IMR-90 (cell line): Measurements from ENCODE around the gene COL11A2. TPM values are rescaled to one million over a fixed set of nuclear protein-coding genes. Genes with fewer than 3 reads are reported as not detected.

ENCODE experiments used
- ATAC-seq: fragments of 200-7000 bp; cut with Tn5 transposase; 2 replicates; pipeline ENCODE4 v1.9.1; 2020; ENCODE audit warnings: low read depth, mild to moderate bottlenecking, moderate library complexity
- BruUV-seq: library from RNA; stranded (reverse); fragments of 400-500 nt; replicated peaks from 2 replicates; lab custom pipeline; 2021; lab: Mats Ljungman, UMichigan
- CTCF ChIA-PET: fragments of 300-600 bp; formaldehyde crosslinking; extraction: SDS; loops from one replicate; lab custom pipeline; 2021; ENCODE audit warnings: antibody characterized with exemption; lab: Yijun Ruan, JAX
- POLR2A ChIA-PET: fragments of 300-600 bp; sonication (Branson Sonifier 250); formaldehyde crosslinking; loops from one replicate; lab custom pipeline; 2022; ENCODE audit warnings: antibody characterized with exemption; ENCODE audit not compliant: unreplicated experiment; lab: Charles Lee
- DNase-seq: peaks from one replicate; pipeline ENCODE4 v3.0.0; 2013
- H2AFZ ChIP-seq: replicated peaks from 2 replicates; pipeline ENCODE3; 2013; ENCODE audit warnings: low read length, mild to moderate bottlenecking; ENCODE audit not compliant: poor library complexity
- H2AK5ac ChIP-seq: 2 replicates; pipeline ENCODE4 v1.6.1; 2013; ENCODE audit warnings: low read depth, low read length, inconsistent platforms
- H2AK9ac ChIP-seq: replicated peaks from 2 replicates; pipeline ENCODE3; 2013; ENCODE audit warnings: mild to moderate bottlenecking, low read depth, low read length, moderate library complexity; ENCODE audit not compliant: poor library complexity
- H2BK120ac ChIP-seq: 2 replicates; pipeline ENCODE4 v1.6.1; 2013; ENCODE audit warnings: low read depth, low read length, inconsistent platforms
- H2BK15ac ChIP-seq: 3 replicates; pipeline ENCODE4 v1.6.1; 2013; ENCODE audit warnings: low read depth, low read length, inconsistent platforms
- H2BK20ac ChIP-seq: 2 replicates; pipeline ENCODE4 v1.6.1; 2013; ENCODE audit warnings: low read depth, mild to moderate bottlenecking, inconsistent platforms, low read length, moderate library complexity
- H2BK5ac ChIP-seq: 2 replicates; pipeline ENCODE4 v1.6.1; 2013; ENCODE audit warnings: mild to moderate bottlenecking, low read depth, low read length, inconsistent platforms; ENCODE audit not compliant: poor library complexity, severe bottlenecking
- H3K14ac ChIP-seq: replicated peaks from 2 replicates; pipeline ENCODE4 v1.6.1; 2013; ENCODE audit warnings: low read depth, low read length, inconsistent platforms
- H3K18ac ChIP-seq: 2 replicates; pipeline ENCODE4 v1.6.1; 2013; ENCODE audit warnings: low read depth, low read length, control low read depth
- H3K23ac ChIP-seq: 2 replicates; pipeline ENCODE4 v1.6.1; 2013; ENCODE audit warnings: low read depth, low read length, inconsistent platforms
- H3K27ac ChIP-seq: 2 replicates; pipeline ENCODE4 v1.5.1; 2013; ENCODE audit warnings: mild to moderate bottlenecking, control low read depth, low read length; ENCODE audit not compliant: insufficient read depth
- H3K27me3 ChIP-seq: 2 replicates; pipeline ENCODE4 v1.6.1; 2013; ENCODE audit warnings: low read length; ENCODE audit not compliant: control insufficient read depth, insufficient read depth
- H3K36me3 ChIP-seq: 2 replicates; pipeline ENCODE4 v1.6.1; 2013; ENCODE audit warnings: low read length, mixed read lengths; ENCODE audit not compliant: control insufficient read depth, insufficient read depth
- H3K4ac ChIP-seq: 2 replicates; pipeline ENCODE4 v1.6.1; 2013; ENCODE audit warnings: low read depth, low read length, inconsistent platforms
- H3K4me1 ChIP-seq: 2 replicates; pipeline ENCODE4 v1.6.1; 2013; ENCODE audit warnings: low read length, mixed read lengths; ENCODE audit not compliant: control insufficient read depth, insufficient read depth
- H3K4me2 ChIP-seq: 2 replicates; pipeline ENCODE4 v1.6.1; 2013; ENCODE audit warnings: low read depth, mild to moderate bottlenecking, control low read depth, low read length, moderate library complexity
- H3K4me3 ChIP-seq: 2 replicates; pipeline ENCODE4 v1.5.1; 2013; ENCODE audit warnings: low read depth, mild to moderate bottlenecking, control low read depth, low read length, moderate library complexity; ENCODE audit not compliant: insufficient read depth
- H3K56ac ChIP-seq: 2 replicates; pipeline ENCODE4 v1.6.1; 2013; ENCODE audit warnings: low read length, inconsistent platforms; ENCODE audit not compliant: insufficient read depth; ENCODE audit errors: extremely low read depth
- H3K79me1 ChIP-seq, 2 experiments: 2 replicates each; pipeline ENCODE4 v1.6.1; 2013; ENCODE audit warnings: low read length in 2 of 2, inconsistent platforms in 1 of 2, low read depth in 1 of 2
- H3K9ac ChIP-seq: 2 replicates; pipeline ENCODE4 v1.6.1; 2013; ENCODE audit warnings: low read depth, low read length, control low read depth
- H3K9me1 ChIP-seq: 2 replicates; pipeline ENCODE4 v1.6.1; 2013; ENCODE audit warnings: low read length, inconsistent platforms; ENCODE audit not compliant: insufficient read depth
- H3K9me3 ChIP-seq: 2 replicates; pipeline ENCODE4 v1.6.1; 2013; ENCODE audit warnings: low read length; ENCODE audit not compliant: control insufficient read depth, insufficient read depth
- H4K20me1 ChIP-seq: 2 replicates; pipeline ENCODE4 v1.6.1; 2013; ENCODE audit warnings: low read length, inconsistent platforms; ENCODE audit not compliant: insufficient read depth
- H4K5ac ChIP-seq: 2 replicates; pipeline ENCODE4 v1.6.1; 2013; ENCODE audit warnings: mild to moderate bottlenecking, low read depth, low read length, control low read depth
- H4K8ac ChIP-seq, 2 experiments: 2 replicates each; pipeline ENCODE4 v1.6.1; 2013; ENCODE audit warnings: low read depth in 2 of 2, low read length in 2 of 2, control low read depth in 1 of 2, inconsistent platforms in 1 of 2
- H4K91ac ChIP-seq: 2 replicates; pipeline ENCODE4 v1.6.1; 2013; ENCODE audit warnings: low read depth, low read length, inconsistent platforms; ENCODE audit not compliant: insufficient read depth
- BHLHE40 ChIP-seq: fragments of 150-350 bp; IDR thresholded peaks from 2 replicates; pipeline ENCODE4 v1.6.1; 2016; ENCODE audit warnings: mild to moderate bottlenecking, low read depth, low read length
- CTCF ChIP-seq: conservative IDR thresholded peaks from 2 replicates; pipeline ENCODE4 v1.5.1; 2012; ENCODE audit warnings: mild to moderate bottlenecking, low read depth, low read length, improper control_type of control experiment
- POLR2A ChIP-seq: IDR thresholded peaks from 2 replicates; pipeline ENCODE4 v1.6.1; 2012; ENCODE audit warnings: mild to moderate bottlenecking, low read depth, low read length
- RFX5 ChIP-seq: IDR thresholded peaks from 2 replicates; pipeline ENCODE4 v1.8.0; 2012; ENCODE audit warnings: low read depth, mild to moderate bottlenecking, low read length, moderate library complexity
- WGBS, 2 experiments: methylation state at CpG; one replicate each; pipeline versions ENCODE4 v1.1.5 to v1.1.7; 2013; ENCODE audit warnings: missing lambda C conversion rate in 2 of 2; ENCODE audit not compliant: insufficient read length in 1 of 2; ENCODE audit errors: extremely low coverage in 2 of 2; 5-methylcytosine and 5-hydroxymethylcytosine counted together
- dilution Hi-C: fragments of 300-500 bp; cut with HindIII; formaldehyde crosslinking; loops from one replicate; pipeline ENCODE4 v1.14.3; 2018; ENCODE audit warnings: low sequenced_read_pairs; ENCODE audit not compliant: unreplicated experiment
- in situ Hi-C: fragments of 300-500 bp; cut with MboI; formaldehyde crosslinking; loops from 3 replicates; pipeline ENCODE4 v1.14.3; 2019; ENCODE audit warnings: low sequenced_read_pairs, inconsistent platforms, mixed read lengths
- intact Hi-C: fragments of 100-400 bp; cut with micrococcal nuclease; formaldehyde crosslinking; loops from 2 replicates; pipeline ENCODE4 v1.10.0; 2022
- polyA plus RNA-seq, 3 experiments: library from polyadenylated mRNA; depleted of rRNA; stranded (reverse); fragments of >200 nt; gene quantifications; 2 replicates each; pipeline ENCODE4 v1.2.3, GENCODE V29; 2012; ENCODE audit warnings: low replicate concordance in 1 of 3
- total RNA-seq: library from RNA; depleted of rRNA; stranded (reverse); fragments of >200 nt; gene quantifications from 2 replicates; pipeline ENCODE4 v1.2.3, GENCODE V29; 2012

COL11A2 gene
- total and polyA plus RNA-seq, 2 of the 4 experiments (the other 2 are of a cell fraction): under 0.01 to 0.38 TPM

- POLR2A ChIA-PET: no interaction called here
- BruUV-seq: no TSS peak
Measured at GRCh38 chr6:33187809-33188208, 4.5 kb downstream of the COL11A2 start.

More at GRCh38 chr6:33187809-33188208, 4.5 kb downstream of the COL11A2 start:
- Histone ChIP-seq H4K8ac (no peak overlapping the region), H3K56ac (no peak overlapping the region), H3K4ac (no peak overlapping the region), H3K27ac (no peak overlapping the region), H3K18ac (no peak overlapping the region), H2BK15ac (no peak overlapping the region), H3K14ac (no peak overlapping the region), H4K91ac (no peak overlapping the region), H2AK9ac (no peak overlapping the region), H2AFZ (no peak overlapping the region), H3K79me1 (no peaks in the 10 kb centered on the region), H3K23ac (no peak overlapping the region), H3K36me3 (no peaks in the 10 kb centered on the region), H2BK5ac (no peak overlapping the region), H3K9me1 (no peaks in the 10 kb centered on the region), H4K5ac (no peak overlapping the region), H2BK120ac (no peak overlapping the region), H4K20me1 (no peaks in the 10 kb centered on the region), H2BK20ac (no peak overlapping the region), H3K9me3 (no peaks in the 10 kb centered on the region), H3K27me3 (peaks cover 53% of the 10 kb centered on the region), H3K4me3 (no peak overlapping the region), H3K4me1 (peaks cover under 1% of the 10 kb centered on the region; the same call in 1 of the 2 replicates), H3K4me2 (no peak overlapping the region), H2AK5ac (no peak overlapping the region), H3K9ac (no peak overlapping the region)
- 43% methylated on average over 1 of the region's 1 CpG; no CpG with 5 or more reads in 1 of the 2 experiments for WGBS, 2 experiments
- ATAC-seq (no peak), DNase-seq (no peak)
- dilution Hi-C loops: no loop called here
- no peak for TF ChIP-seq BHLHE40
- no peak for TF ChIP-seq CTCF
- TF ChIP-seq RFX5: no peak
- TF ChIP-seq POLR2A: no peak
- intact Hi-C loops: no loop called here
- CTCF ChIA-PET: no interaction called here
- in situ Hi-C loops: no loop called here
